ENCODE data around the gene TSSK3.

Gene TSSK3, protein sequence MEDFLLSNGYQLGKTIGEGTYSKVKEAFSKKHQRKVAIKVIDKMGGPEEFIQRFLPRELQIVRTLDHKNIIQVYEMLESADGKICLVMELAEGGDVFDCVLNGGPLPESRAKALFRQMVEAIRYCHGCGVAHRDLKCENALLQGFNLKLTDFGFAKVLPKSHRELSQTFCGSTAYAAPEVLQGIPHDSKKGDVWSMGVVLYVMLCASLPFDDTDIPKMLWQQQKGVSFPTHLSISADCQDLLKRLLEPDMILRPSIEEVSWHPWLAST

DNA sequence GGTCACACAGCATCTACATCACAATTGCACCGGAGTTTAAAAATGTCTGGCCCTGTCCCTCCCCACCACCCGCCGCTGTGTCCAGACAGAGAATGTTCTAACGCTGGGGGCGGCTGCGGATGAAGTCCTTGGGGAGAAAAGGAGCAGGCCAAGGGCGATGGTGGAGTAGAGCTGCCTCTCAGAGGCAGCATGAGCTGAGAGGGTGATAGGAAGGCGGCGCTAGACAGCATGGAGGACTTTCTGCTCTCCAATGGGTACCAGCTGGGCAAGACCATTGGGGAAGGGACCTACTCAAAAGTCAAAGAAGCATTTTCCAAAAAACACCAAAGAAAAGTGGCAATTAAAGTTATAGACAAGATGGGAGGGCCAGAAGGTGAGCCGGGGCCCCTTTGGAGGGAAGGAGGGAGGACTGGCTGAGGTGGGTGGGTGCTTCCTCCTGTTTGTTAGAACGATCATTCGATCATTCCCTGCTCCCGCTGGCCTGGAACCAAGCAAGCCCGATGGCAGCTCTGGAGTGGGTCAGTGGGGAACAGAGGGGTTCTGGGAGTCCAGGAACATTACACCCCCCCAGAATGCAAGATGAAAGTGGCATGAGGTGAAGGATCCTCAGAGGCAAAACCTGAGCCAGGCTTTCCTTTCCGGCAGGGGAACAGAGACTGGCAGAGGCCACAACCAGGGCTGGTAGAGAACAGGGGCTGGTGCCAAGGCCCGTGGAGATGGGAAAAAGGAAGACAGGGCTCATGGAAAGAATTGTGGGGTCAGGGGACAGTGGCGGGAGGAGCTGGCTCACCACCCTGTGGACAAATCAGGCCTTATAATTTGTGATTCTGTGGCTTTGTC lies at the start of gene TSSK3, which contains the start of gene FAM229A:
Gene TSSK3 (plus strand): TSS at position 66 of the 840 bp plus-strand sequence. CDS start 163 bp downstream, at position 229.
Gene FAM229A (minus strand): TSS at position 12 of the 840 bp plus-strand sequence. CDS start 394 bp downstream, outside the sequence.
- Mint-ChIP-seq H3K27ac (no peak within 1 kb of the TSS), H3K4me1 (peaks cover 33% of the 10 kb centered on the region), H3K4me3 (peak within 1 kb of the TSS in 1 of 2 donors; percentile 65), H3K9me3 (no peaks in the 10 kb centered on the region), H3K27me3 (no peaks in the 10 kb centered on the region)
- DNase-seq (no peak), ATAC-seq (no peak)

DNA sequence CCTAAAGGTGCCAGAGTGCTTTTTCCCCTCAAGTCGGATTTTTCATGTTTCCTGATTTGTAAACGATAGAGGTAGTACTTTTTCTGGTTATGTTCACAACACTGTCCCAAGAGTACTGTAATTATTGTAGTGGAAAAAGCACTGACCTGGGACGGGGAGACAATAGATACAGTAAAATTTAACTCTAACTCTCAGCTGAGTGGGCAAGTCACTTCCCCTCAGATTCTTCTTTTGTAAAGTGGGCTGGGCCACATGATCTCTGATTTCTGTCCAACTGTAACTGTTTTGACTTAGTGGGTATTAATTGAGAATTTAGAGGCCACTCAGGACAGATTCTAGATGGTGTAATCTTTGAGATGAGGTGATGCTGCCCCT lies 45.4 kb upstream of the TSSK3 start:
- Mint-ChIP-seq H3K9me3 (no peaks in the 10 kb centered on the region), H3K27me3 (no peaks in the 10 kb centered on the region), H3K27ac (no peak overlapping the region), H3K4me3 (no peak overlapping the region), H3K4me1 (peaks cover 21% of the 10 kb centered on the region)
- DNase-seq (no peak), ATAC-seq (no peak)

DNA sequence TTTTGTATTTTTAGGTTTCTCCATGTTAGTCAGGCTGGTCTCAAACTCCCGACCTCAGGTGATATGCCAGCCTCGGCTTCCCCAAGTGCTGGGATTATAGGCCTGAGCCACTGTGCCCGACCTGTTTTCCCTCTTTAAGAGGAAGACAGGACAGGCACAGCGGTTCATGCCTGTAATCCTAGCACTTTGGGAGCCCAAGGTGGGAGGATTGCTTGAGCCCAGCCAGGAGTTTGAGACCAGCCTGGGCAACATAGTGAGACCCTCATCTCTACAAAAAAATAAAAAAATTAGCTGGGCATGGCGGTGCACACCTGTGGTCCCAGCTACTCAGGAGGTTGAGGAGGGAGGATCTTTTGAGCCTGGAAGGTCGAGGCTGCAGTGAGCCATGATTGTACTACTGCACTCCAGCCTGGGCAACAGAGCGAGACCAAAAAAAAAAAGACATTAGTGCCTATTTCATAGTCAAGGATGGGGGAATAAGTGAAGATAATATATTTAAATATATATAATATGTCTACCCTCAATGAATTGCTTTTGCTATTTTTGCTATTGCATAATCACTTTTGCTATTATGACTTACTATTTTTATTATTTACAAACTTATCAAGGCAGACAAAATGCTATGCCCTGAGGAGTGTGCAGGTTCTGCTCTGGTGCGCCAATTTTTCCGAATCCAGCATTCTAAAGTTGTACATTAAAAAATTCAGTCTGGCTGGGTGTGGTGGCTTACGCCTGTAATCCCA lies 44.0 kb upstream of the TSSK3 start:
- no peak for DNase-seq
- Mint-ChIP-seq H3K27ac (peak overlapping the region in 1 of 2 donors; percentile 54), H3K27me3 (no peaks in the 10 kb centered on the region), H3K4me1 (peaks cover 28% of the 10 kb centered on the region), H3K4me3 (no peak overlapping the region), H3K9me3 (no peaks in the 10 kb centered on the region)
- no peak for ATAC-seq

DNA sequence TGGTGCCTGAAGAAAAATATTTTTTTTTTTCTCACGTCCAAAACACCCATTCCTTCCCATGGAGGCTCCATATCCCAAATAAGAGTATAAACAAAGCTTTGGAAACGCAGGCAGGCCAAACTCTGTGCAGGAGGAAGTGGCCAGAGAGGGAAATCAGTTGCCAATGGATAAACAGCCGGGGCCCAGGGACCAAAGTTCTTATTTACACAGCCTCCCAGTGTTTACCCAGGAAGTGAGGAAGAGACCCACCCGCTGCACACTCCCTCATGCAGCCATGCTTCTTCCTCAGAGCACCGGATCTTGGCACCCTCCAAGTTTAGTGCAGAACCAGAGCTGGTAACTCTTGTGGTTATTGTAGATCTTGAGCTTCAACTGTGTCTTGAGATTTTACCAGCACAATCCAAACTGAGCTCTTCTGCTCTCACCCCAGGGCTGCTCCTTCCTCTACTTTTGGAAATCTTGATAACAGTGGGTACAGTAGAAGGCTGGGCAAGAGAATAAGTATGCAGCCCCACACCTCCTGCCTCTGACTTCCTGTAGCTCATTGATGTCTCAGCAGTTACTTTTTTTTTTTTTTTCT lies 40.5 kb upstream of the TSSK3 start:
- Mint-ChIP-seq H3K27ac (peak overlapping the region; percentile 56 to 82), H3K4me3 (peak overlapping the region in 1 of 2 donors; percentile 24), H3K27me3 (no peaks in the 10 kb centered on the region), H3K4me1 (peaks cover 28% of the 10 kb centered on the region), H3K9me3 (no peaks in the 10 kb centered on the region)
- ATAC-seq = peak; percentile 43
- DNase-seq = no peak

DNA sequence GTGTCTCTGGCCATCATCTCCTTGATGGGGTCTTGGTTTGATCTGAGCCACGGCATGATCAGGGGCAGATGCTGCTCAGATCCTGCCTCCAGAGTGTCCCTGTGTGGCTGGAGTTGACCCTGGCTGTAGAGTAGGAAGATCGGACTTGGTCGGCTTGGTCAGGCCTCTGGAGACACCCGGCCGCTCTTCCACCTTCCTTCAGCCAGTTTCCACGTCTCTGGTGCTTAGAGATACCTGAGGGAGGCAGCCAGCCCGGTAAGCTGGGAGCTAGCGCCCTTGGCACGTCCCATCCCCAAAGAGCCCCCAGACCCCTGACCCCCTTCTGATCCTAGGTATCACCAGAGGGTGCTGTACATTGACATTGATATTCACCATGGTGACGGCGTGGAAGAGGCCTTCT lies 35.1 kb upstream of the TSSK3 start:
- H3K27ac Mint-ChIP-seq = no peak overlapping the region
- peaks cover 16% of the 10 kb centered on the region for H3K4me1 Mint-ChIP-seq
- no peak for ATAC-seq
- DNase-seq = no peak
- H3K4me3 Mint-ChIP-seq = no peak overlapping the region
- no peaks in the 10 kb centered on the region for H3K27me3 Mint-ChIP-seq
- H3K9me3 Mint-ChIP-seq = no peaks in the 10 kb centered on the region

DNA sequence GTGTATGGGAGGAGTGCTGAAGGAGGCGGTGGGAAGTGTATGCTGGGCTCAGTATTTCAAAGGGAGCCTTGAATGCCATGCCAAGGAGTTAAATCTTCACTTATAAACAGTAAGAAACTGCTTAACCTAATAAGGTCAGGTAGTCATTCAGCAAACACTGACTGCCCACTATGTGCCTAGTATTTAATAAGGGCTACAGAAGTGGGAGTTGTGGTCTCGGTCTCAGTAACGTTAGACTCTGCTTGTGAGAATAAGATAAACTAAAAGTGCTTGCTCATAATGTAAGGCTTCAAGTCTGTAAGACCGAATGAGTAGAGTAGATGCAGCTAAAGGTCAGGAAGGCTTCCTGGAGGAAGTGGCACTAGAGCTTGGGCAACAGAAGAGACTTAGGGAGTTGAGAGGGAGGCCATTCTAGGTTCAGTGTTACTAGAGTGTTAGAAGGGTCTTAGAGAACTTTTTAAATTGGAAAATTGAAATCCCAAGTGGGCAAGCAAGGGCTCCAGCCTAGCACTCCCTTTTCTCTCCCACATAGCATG lies 32.3 kb upstream of the TSSK3 start:
- H3K27me3 Mint-ChIP-seq = no peaks in the 10 kb centered on the region
- ATAC-seq = no peak
- no peak for DNase-seq
- H3K4me3 Mint-ChIP-seq = no peak overlapping the region
- peaks cover 33% of the 10 kb centered on the region for H3K4me1 Mint-ChIP-seq
- no peaks in the 10 kb centered on the region for H3K9me3 Mint-ChIP-seq
- no peak overlapping the region for H3K27ac Mint-ChIP-seq

DNA sequence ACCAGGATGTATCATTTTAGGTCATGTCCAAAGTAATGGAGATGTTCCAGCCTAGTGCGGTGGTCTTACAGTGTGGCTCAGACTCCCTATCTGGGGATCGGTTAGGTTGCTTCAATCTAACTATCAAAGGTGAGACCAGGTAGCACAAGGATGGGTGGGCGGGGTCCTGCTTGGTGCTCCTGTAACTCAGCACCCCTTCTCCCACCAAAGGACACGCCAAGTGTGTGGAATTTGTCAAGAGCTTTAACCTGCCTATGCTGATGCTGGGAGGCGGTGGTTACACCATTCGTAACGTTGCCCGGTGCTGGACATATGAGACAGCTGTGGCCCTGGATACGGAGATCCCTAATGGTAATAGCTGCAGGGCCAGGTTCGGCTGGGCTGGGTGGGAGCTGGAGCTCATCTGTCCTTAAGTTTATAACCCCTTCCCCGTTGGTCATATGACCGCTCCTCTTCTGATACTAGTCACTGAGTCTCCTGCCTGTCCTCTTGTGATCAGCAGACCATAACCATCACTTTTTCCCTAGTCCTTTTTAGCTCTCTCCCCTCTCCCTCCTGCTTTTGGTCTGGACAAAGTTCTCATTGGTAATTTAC lies 31.7 kb upstream of the TSSK3 start:
- H3K27ac Mint-ChIP-seq = no peak overlapping the region
- ATAC-seq = no peak
- H3K4me3 Mint-ChIP-seq = no peak overlapping the region
- no peak for DNase-seq
- no peaks in the 10 kb centered on the region for H3K9me3 Mint-ChIP-seq
- no peaks in the 10 kb centered on the region for H3K27me3 Mint-ChIP-seq
- peaks cover 35% of the 10 kb centered on the region for H3K4me1 Mint-ChIP-seq

DNA sequence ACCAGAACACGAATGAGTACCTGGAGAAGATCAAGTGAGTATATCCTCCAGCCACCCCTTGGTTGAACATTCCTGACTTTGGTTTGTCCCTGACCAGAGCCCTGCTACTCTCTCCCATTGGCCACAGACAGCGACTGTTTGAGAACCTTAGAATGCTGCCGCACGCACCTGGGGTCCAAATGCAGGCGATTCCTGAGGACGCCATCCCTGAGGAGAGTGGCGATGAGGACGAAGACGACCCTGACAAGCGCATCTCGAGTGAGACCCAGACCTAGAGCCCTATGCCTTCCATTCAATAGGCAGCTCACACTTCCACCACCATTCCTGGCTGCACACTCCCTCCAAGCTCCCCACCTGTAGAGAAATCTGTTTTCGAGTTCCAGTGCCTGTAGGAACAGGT lies 30.8 kb upstream of the TSSK3 start:
- H3K9me3 Mint-ChIP-seq = no peaks in the 10 kb centered on the region
- ATAC-seq (no peak), DNase-seq (no peak)
- no peaks in the 10 kb centered on the region for H3K27me3 Mint-ChIP-seq
- no peak overlapping the region for H3K27ac Mint-ChIP-seq
- no peak overlapping the region for H3K4me3 Mint-ChIP-seq
- peaks cover 37% of the 10 kb centered on the region for H3K4me1 Mint-ChIP-seq

DNA sequence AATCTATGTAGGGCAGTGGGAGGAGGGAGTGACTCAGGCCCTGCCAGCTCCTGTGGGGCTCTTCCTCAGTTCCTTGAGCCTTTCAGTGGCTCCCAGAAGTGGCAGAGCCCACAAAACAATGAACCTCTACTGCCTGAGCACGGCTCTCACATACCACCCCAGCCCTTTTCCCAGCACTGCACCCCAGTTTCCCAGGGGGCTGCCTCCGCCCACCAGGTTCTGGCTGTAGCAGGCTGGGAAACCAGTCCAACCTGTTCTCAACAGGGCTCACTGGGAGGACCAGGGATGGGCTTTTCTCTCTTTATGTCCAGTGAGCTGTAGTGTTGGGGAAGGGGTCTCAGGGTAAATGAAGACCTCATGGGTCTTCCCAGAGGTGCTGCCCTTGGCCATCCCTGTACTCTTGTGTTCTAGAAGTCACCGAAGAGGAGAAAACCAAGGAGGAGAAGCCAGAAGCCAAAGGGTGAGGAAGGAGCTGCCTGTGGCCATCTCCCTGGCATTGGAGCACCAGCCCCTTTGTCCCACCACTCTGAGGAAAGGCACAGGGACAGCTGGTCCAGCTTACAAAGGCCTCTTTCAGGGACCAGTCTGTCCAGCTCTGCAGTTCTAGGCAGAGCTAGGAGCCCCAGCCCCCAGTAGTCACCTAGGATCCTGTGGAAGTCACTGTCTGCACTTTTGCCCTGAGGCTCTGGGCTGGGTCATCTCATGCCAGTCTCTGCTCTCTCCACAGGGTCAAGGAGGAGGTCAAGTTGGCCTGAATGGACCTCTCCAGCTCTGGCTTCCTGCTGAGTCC lies 29.9 kb upstream of the TSSK3 start:
- no peak overlapping the region for H3K27ac Mint-ChIP-seq
- no peaks in the 10 kb centered on the region for H3K9me3 Mint-ChIP-seq
- no peaks in the 10 kb centered on the region for H3K27me3 Mint-ChIP-seq
- H3K4me1 Mint-ChIP-seq = peaks cover 46% of the 10 kb centered on the region
- ATAC-seq = no peak
- H3K4me3 Mint-ChIP-seq = no peak overlapping the region
- DNase-seq = no peak

DNA sequence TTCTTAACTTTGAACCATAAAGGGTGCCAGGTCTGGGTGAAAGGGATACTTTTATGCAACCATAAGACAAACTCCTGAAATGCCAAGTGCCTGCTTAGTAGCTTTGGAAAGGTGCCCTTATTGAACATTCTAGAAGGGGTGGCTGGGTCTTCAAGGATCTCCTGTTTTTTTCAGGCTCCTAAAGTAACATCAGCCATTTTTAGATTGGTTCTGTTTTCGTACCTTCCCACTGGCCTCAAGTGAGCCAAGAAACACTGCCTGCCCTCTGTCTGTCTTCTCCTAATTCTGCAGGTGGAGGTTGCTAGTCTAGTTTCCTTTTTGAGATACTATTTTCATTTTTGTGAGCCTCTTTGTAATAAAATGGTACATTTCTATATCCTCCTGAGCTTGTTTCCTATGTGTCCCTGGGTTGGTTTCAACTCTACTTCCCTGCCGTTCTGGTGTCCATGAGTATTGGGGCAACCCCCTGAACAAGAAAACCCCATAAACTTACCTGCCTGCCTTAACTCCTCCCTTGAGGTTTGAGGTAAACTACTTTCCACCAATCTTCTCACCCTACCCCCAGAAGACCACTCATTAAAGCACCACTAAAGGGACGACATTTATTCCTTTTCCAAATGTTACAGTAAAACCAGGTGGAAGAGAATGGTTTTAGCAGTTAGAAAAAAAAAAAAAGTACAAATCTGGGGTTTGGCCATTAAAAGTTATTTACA lies 28.9 kb upstream of the TSSK3 start:
- Mint-ChIP-seq H3K4me1 (peaks cover 55% of the 10 kb centered on the region), H3K4me3 (no peak overlapping the region), H3K27ac (no peak overlapping the region), H3K27me3 (no peaks in the 10 kb centered on the region), H3K9me3 (no peaks in the 10 kb centered on the region)
- DNase-seq = no peak
- ATAC-seq = no peak

DNA sequence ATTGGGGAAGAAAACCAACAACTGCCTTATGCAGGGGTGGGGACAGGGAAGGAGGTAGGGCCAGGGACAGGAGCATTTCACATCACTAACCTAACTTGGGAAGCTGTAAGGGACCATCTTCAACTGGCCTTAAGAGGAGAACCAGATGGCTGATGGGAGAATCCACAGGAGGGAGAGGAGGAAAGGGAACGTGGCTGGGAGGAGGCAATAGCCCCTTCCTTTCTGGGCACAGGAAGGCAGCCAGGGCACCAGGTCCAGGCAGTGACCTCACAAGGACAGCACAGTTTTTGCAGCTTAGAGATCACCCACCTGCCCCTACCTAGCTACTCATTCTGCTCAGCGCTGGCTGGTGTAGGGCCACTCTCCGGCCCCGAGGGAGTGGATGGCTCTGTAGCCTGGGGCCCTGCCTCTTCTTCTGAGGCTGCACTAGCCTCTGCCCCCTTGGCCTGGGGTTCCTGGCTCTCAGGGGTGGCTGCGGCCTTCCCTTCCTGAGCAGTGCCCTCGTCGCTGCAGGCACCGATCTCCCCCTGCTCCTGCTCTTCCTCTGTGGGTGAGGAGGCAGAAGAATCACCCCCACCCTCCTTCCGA lies 28.0 kb upstream of the TSSK3 start:
- H3K4me3 Mint-ChIP-seq = peak overlapping the region; percentile 86 to 87
- peaks cover 63% of the 10 kb centered on the region for H3K4me1 Mint-ChIP-seq
- no peaks in the 10 kb centered on the region for H3K9me3 Mint-ChIP-seq
- no peaks in the 10 kb centered on the region for H3K27me3 Mint-ChIP-seq
- H3K27ac Mint-ChIP-seq = peak overlapping the region in 1 of 2 donors; percentile 87
- DNase-seq = no peak
- ATAC-seq = no peak

DNA sequence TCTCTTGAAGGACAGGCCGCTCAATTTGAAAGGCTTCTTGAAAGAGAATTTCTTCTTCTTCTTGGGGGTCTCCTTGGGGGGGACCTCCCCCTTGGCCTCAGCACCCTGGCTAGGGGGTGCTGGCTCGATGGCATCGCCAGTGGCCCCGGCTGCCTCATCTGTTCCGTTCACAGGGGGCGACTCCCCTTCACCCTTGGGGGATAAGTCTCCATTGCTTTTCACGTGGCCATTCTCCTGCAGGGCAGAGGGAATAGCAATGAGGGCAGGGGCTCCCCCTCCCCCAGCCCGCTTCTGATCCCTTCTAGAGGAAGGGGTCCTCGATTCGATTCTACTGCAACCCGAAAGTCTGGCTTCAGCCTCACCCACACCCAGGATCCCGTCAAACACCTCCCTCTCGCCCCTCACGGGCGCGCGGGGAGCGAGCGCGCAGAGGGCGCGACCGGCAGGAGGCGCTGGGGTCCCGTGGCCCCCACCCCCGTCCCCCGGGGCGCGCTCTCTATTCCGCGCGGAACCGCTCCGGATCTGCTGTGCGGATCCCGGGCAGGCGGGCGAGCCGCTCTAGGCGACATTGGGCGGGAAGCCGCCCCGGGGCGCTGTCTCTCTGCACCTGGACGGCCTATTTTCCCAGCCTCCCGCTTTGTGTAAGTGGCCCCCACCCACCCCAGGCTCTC lies 27.3 kb upstream of the TSSK3 start:
- no peaks in the 10 kb centered on the region for H3K27me3 Mint-ChIP-seq
- H3K4me1 Mint-ChIP-seq = peaks cover 64% of the 10 kb centered on the region
- DNase-seq = peak; percentile 52 to 58
- ATAC-seq = peak; percentile 46
- peak overlapping the region; percentile 27 to 87 for H3K27ac Mint-ChIP-seq
- no peaks in the 10 kb centered on the region for H3K9me3 Mint-ChIP-seq
- H3K4me3 Mint-ChIP-seq = peak overlapping the region; percentile 86 to 87

DNA sequence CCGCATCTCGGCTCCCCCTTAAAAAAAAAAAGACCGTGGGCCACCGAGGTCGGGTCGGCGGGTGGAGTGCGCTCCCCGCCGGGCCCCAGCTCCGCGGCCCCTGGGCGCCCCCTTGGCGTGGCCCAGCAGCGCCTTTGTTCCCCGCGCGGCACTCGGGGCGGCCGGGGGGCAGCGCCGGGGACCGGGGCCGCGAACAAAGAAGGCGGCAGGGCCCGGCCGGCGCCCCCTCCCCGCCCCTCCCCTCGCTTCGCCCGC lies 26.9 kb upstream of the TSSK3 start:
- Mint-ChIP-seq H3K27me3 (no peaks in the 10 kb centered on the region), H3K27ac (no peak overlapping the region), H3K4me3 (peak overlapping the region; percentile 86 to 87), H3K4me1 (peaks cover 68% of the 10 kb centered on the region), H3K9me3 (no peaks in the 10 kb centered on the region)
- DNase-seq (no peak), ATAC-seq (peak; percentile 27)

Data from stimulated activated naive CD8-positive, alpha-beta T cell treated with anti-CD3 and anti-CD28 coated beads, Interleukin-15, amount 100 ng/mL, for 72 hours (primary cell).